HG02884 (cell line): ENCODE results near the gene TMC2.
"Not testable (repeated sequence)": the region's sequence is repeated elsewhere in the genome, so short reads cannot be mapped to it uniquely, and the experiment has no call there.

Experiments
- ATAC-seq: cut with Tn5 transposase; IDR thresholded peaks from one replicate; pipeline ENCODE4 v1.9.1; 2021; ENCODE audit warnings: mild to moderate bottlenecking, moderate library complexity; ENCODE audit not compliant: unreplicated experiment

The TMC2 gene

GRCh38 chr20:2524709-2525506 lies 11.5 kb upstream of the TMC2 start:
- peak; percentile 26 for ATAC-seq

GRCh38 chr20:2526218-2526583 lies 10.2 kb upstream of the TMC2 start:
- not testable (repeated sequence) for ATAC-seq

GRCh38 chr20:2527762-2528161 lies 8.6 kb upstream of the TMC2 start:
- no peak for ATAC-seq

- ATAC-seq = no peak
These were observed 7.6 kb upstream of the TMC2 start for GRCh38 chr20:2528671-2529271.

- ATAC-seq = no peak
These were observed 3.3 kb upstream of the TMC2 start for GRCh38 chr20:2533118-2533517.

GRCh38 chr20:2535711-2536559 lies 438 bp upstream of the TMC2 start:
- no peak for ATAC-seq

- no peak for ATAC-seq
These were observed 728 bp downstream of the TMC2 start for GRCh38 chr20:2537101-2537500.

- no peak for ATAC-seq
These were observed 2.0 kb downstream of the TMC2 start for GRCh38 chr20:2538356-2538755.

- no peak for ATAC-seq
These were observed 2.8 kb downstream of the TMC2 start for GRCh38 chr20:2538931-2539720.

GRCh38 chr20:2541940-2542339 lies 5.6 kb downstream of the TMC2 start:
- ATAC-seq = no peak

- no peak for ATAC-seq
These were observed 6.0 kb downstream of the TMC2 start for GRCh38 chr20:2542361-2542760.

GRCh38 chr20:2544211-2544610 lies 7.8 kb downstream of the TMC2 start:
- ATAC-seq = no peak

- ATAC-seq = no peak
These were observed 9.2 kb downstream of the TMC2 start for GRCh38 chr20:2545594-2545993.

- ATAC-seq = no peak
These were observed 21.7 kb downstream of the TMC2 start for GRCh38 chr20:2557873-2558580.

GRCh38 chr20:2558581-2559278 lies 22.4 kb downstream of the TMC2 start:
- no peak for ATAC-seq

GRCh38 chr20:2559279-2559626 lies 22.9 kb downstream of the TMC2 start:
- ATAC-seq = no peak

GRCh38 chr20:2559651-2560050 lies 23.3 kb downstream of the TMC2 start:
- ATAC-seq = no peak

GRCh38 chr20:2563116-2563515 lies 26.7 kb downstream of the TMC2 start:
- ATAC-seq = no peak

- ATAC-seq = no peak
These were observed 28.0 kb downstream of the TMC2 start for GRCh38 chr20:2564406-2564805.

GRCh38 chr20:2575682-2576081 lies 39.3 kb downstream of the TMC2 start:
- no peak for ATAC-seq
